HepG2 (cell line): ENCODE results near the gene MIGA2. TPM values are rescaled to one million over a fixed set of nuclear protein-coding genes. Genes with fewer than 3 reads are reported as not detected.

Source experiments
- ATF1 ChIP-seq: IDR thresholded peaks from 2 replicates; pipeline ENCODE4 v1.6.1; 2016; ENCODE audit warnings: mild to moderate bottlenecking, control low read depth
- BRF2 ChIP-seq: sonication (generic); formaldehyde crosslinking; IDR thresholded peaks from 2 replicates; pipeline ENCODE4 v1.8.1; 2022; ENCODE audit warnings: mild to moderate bottlenecking, missing genetic modification reagents
- CEBPG ChIP-seq: IDR thresholded peaks from 2 replicates; pipeline ENCODE4 v1.6.1; 2016
- FOXJ3 ChIP-seq: sonication (generic); formaldehyde crosslinking; IDR thresholded peaks from 2 replicates; pipeline ENCODE4 v1.4.0; 2020; ENCODE audit warnings: missing genetic modification reagents, mild to moderate bottlenecking, borderline replicate concordance
- FOXK1 ChIP-seq: sonication (generic); formaldehyde crosslinking; IDR thresholded peaks from 2 replicates; pipeline ENCODE4 v1.4.0; 2020; ENCODE audit warnings: low read depth, missing genetic modification reagents, borderline replicate concordance
- FOXK2 ChIP-seq: fragments of 450-650 bp; IDR thresholded peaks from 2 replicates; pipeline ENCODE4 v1.6.1; 2016
- GATAD2A ChIP-seq: IDR thresholded peaks from 2 replicates; pipeline ENCODE4 v1.6.1; 2016
- GTF3A ChIP-seq: sonication (generic); formaldehyde crosslinking; conservative IDR thresholded peaks from 2 replicates; pipeline ENCODE4 v1.4.0; 2020; ENCODE audit warnings: mild to moderate bottlenecking, missing genetic modification reagents
- HMG20B ChIP-seq: conservative IDR thresholded peaks from 2 replicates; pipeline ENCODE4 v1.6.1; 2016; ENCODE audit warnings: missing genetic modification reagents, missing compliant biosample characterization
- NR2F6 ChIP-seq, 2 experiments: IDR thresholded peaks; 2 replicates each; pipeline ENCODE4 v1.6.1; 2016; ENCODE audit warnings: antibody characterized with exemption in 1 of 2, mild to moderate bottlenecking in 1 of 2
- POLR2G ChIP-seq: fragments of 200-400 bp; formaldehyde crosslinking; IDR thresholded peaks from 2 replicates; pipeline ENCODE4 v1.6.1; 2018; ENCODE audit warnings: mild to moderate bottlenecking, low read depth, low read length, moderate library complexity
- PRMT3 ChIP-seq: sonication (generic); formaldehyde crosslinking; IDR thresholded peaks from 2 replicates; pipeline ENCODE4 v1.8.1; 2022; ENCODE audit warnings: low read depth, mild to moderate bottlenecking, moderate library complexity, missing genetic modification reagents, borderline replicate concordance
- SP4 ChIP-seq: sonication (generic); formaldehyde crosslinking; IDR thresholded peaks from 2 replicates; pipeline ENCODE4 v1.8.1; 2023; ENCODE audit warnings: mild to moderate bottlenecking, missing genetic modification reagents
- STAG1 ChIP-seq: sonication (generic); formaldehyde crosslinking; IDR thresholded peaks from 2 replicates; pipeline ENCODE4 v1.4.0; 2020; ENCODE audit warnings: missing genetic modification reagents
- TCF12 ChIP-seq, 2 experiments: fragments of 450-650 bp in 1 of 2; sonication (generic) in 1 of 2; formaldehyde crosslinking in 1 of 2; IDR thresholded peaks; 2 replicates each; pipeline versions ENCODE4 v1.6.1 to v1.8.0; 2017 to 2022; ENCODE audit warnings: antibody characterized with exemption in 1 of 2, mild to moderate bottlenecking in 1 of 2, missing genetic modification reagents in 1 of 2, moderate library complexity in 1 of 2
- ZNF143 ChIP-seq: sonication (generic); formaldehyde crosslinking; IDR thresholded peaks from 2 replicates; pipeline ENCODE4 v1.4.0; 2020; ENCODE audit warnings: missing genetic modification reagents
- ZNF17 ChIP-seq: sonication (generic); formaldehyde crosslinking; IDR thresholded peaks from 2 replicates; pipeline ENCODE4 v1.5.0; 2020; ENCODE audit warnings: mild to moderate bottlenecking, missing genetic modification reagents
- ZNF235 ChIP-seq: sonication (generic); formaldehyde crosslinking; IDR thresholded peaks from 2 replicates; pipeline ENCODE4 v1.8.1; 2023; ENCODE audit warnings: mild to moderate bottlenecking, missing genetic modification reagents, borderline replicate concordance
- ZNF329 ChIP-seq: sonication (generic); formaldehyde crosslinking; IDR thresholded peaks from 2 replicates; pipeline ENCODE4 v1.9.0; 2021; ENCODE audit warnings: low read depth, mild to moderate bottlenecking, missing genetic modification reagents
- ZNF350 ChIP-seq: sonication (generic); formaldehyde crosslinking; IDR thresholded peaks from 2 replicates; pipeline ENCODE4 v1.4.0; 2020; ENCODE audit warnings: mild to moderate bottlenecking, low read depth, missing genetic modification reagents, borderline replicate concordance
- ZNF354B ChIP-seq: sonication (generic); formaldehyde crosslinking; IDR thresholded peaks from 2 replicates; pipeline ENCODE4 v1.8.0; 2022; ENCODE audit warnings: mild to moderate bottlenecking, missing genetic modification reagents
- ZNF367 ChIP-seq: sonication (generic); formaldehyde crosslinking; IDR thresholded peaks from 2 replicates; pipeline ENCODE4 v1.4.0; 2020; ENCODE audit warnings: missing genetic modification reagents, borderline replicate concordance
- ZNF441 ChIP-seq: sonication (generic); formaldehyde crosslinking; IDR thresholded peaks from 2 replicates; pipeline ENCODE4 v1.7.0; 2021; ENCODE audit warnings: missing genetic modification reagents, borderline replicate concordance
- ZNF510 ChIP-seq: sonication (generic); formaldehyde crosslinking; IDR thresholded peaks from 2 replicates; pipeline ENCODE4 v1.4.0; 2020; ENCODE audit warnings: low read depth, mild to moderate bottlenecking, missing genetic modification reagents
- ZNF543 ChIP-seq: sonication (generic); formaldehyde crosslinking; IDR thresholded peaks from 2 replicates; pipeline ENCODE4 v1.4.0; 2020; ENCODE audit warnings: mild to moderate bottlenecking, missing genetic modification reagents
- ZZZ3 ChIP-seq: sonication (generic); formaldehyde crosslinking; IDR thresholded peaks from 2 replicates; pipeline ENCODE4 v1.4.0; 2020; ENCODE audit warnings: missing genetic modification reagents, mild to moderate bottlenecking, borderline replicate concordance
- polyA plus RNA-seq, 8 experiments: library from polyadenylated mRNA; depleted of rRNA in 3 of 8; stranded (reverse) in 7 of 8; unstranded in 1 of 8; fragments of >200 nt; fragmentation: Illumina TruSeq in 4 of 8; extraction: Trizol in 4 of 8; gene quantifications; 2 replicates each; pipeline versions ENCODE4 v1.2.1 to v1.2.3, GENCODE V29; 2011 to 2016; ENCODE audit warnings: low read depth in 4 of 8, missing spikeins in 1 of 8, mixed read lengths in 1 of 8; ENCODE audit not compliant: insufficient read depth in 1 of 8
- total RNA-seq, 5 experiments: library from RNA; depleted of rRNA; stranded (reverse); fragments of >200 nt; fragmentation: Illumina TruSeq; extraction: Trizol; gene quantifications; 2 replicates each; pipeline ENCODE4 v1.2.3, GENCODE V29; 2016; ENCODE audit warnings: low read depth in 1 of 5
- TF ChIP-seq, protein P1 (sequence below): sonication (generic); formaldehyde crosslinking; IDR thresholded peaks from 2 replicates; pipeline ENCODE4 v1.8.1; 2023; ENCODE audit warnings: mild to moderate bottlenecking, inconsistent platforms, moderate library complexity, missing genetic modification reagents, borderline replicate concordance
- TF ChIP-seq, protein P2 (sequence below): sonication (generic); formaldehyde crosslinking; IDR thresholded peaks from 2 replicates; pipeline ENCODE4 v1.5.0; 2020; ENCODE audit warnings: missing genetic modification reagents, mild to moderate bottlenecking, borderline replicate concordance

MIGA2 gene
- total and polyA plus RNA-seq, 2 of the 13 experiments (the other 11 are each of a cell fraction or from before 2014, with no cell fraction given), result 10.8 to 17.1 TPM

GRCh38 chr9:129064499-129064908 lies 28.1 kb downstream of the MIGA2 start (continued):
- TF ChIP-seq FOXK1 (CRISPR knock-in tag) (peak; percentile 77; the same call in 1 of the 2 replicates), ATF1 (CRISPR knock-in tag) (no peak), ZNF543 (CRISPR knock-in tag) (0 out of 2 replicates have a peak, but pooled peaks have one; percentile 62), CEBPG (CRISPR knock-in tag) (peak; percentile 95), ZNF17 (no peak), GATAD2A (CRISPR knock-in tag) (peak; percentile 83), POLR2G (no peak), GTF3A (CRISPR knock-in tag) (no peak), SP4 (peak; percentile 76), HMG20B (CRISPR knock-in tag) (no peak), ZNF143 (no peak), ZNF235 (no peak), FOXK2 (peak; percentile 52; the same call in 1 of the 2 replicates), STAG1 (peak; percentile 17; the same call in 1 of the 2 replicates), ZNF350 (CRISPR knock-in tag) (peak; percentile 67; the same call in 1 of the 2 replicates), ZZZ3 (CRISPR knock-in tag) (no peak), ZNF510 (no peak; the same call in 1 of the 2 replicates), PRMT3 (no peak), FOXJ3 (0 out of 2 replicates have a peak, but pooled peaks have one; percentile 40), ZNF367 (CRISPR knock-in tag) (no peak), ZNF329 (CRISPR knock-in tag) (no peak), ZNF441 (CRISPR knock-in tag) (peak; percentile 22; the same call in 1 of the 2 replicates), TCF12 (IDR thresholded peaks at IDR 0.05) (no peak), TCF12 (CRISPR knock-in tag; IDR thresholded peaks at IDR 0.05) (no peak), ZNF354B (CRISPR knock-in tag) (no peak), NR2F6 (IDR thresholded peaks at IDR 0.05) (peak; percentile 84), NR2F6 (CRISPR knock-in tag; IDR thresholded peaks at IDR 0.05) (peak; percentile 92), BRF2 (CRISPR knock-in tag) (no peak)
- TF ChIP-seq, protein P1, sequence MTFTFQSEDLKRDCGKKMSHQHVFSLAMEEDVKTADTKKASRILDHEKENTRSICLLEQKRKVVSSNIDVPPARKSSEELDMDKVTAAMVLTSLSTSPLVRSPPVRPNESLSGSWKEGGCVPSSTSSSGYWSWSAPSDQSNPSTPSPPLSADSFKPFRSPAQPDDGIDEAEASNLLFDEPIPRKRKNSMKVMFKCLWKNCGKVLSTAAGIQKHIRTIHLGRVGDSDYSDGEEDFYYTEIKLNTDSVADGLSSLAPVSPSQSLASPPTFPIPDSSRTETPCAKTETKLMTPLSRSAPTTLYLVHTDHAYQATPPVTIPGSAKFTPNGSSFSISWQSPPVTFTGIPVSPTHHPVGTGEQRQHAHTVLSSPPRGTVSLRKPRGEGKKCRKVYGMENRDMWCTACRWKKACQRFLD (CRISPR knock-in tag), result no peak
- TF ChIP-seq, protein P2, sequence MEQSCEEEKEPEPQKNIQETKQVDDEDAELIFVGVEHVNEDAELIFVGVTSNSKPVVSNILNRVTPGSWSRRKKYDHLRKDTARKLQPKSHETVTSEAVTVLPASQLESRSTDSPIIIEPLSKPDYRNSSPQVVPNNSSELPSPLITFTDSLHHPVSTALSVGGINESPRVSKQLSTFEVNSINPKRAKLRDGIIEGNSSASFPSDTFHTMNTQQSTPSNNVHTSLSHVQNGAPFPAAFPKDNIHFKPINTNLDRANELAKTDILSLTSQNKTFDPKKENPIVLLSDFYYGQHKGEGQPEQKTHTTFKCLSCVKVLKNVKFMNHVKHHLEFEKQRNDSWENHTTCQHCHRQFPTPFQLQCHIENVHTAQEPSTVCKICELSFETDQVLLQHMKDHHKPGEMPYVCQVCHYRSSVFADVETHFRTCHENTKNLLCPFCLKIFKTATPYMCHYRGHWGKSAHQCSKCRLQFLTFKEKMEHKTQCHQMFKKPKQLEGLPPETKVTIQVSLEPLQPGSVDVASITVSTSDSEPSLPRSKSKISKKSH (CRISPR knock-in tag), result no peak
